ENCODE measurements around the gene ZNF586.
"Not testable (repeated sequence)": the region's sequence is repeated elsewhere in the genome, so short reads cannot be mapped to it uniquely, and the experiment has no call there.

- TF ChIP-seq, protein P1, sequence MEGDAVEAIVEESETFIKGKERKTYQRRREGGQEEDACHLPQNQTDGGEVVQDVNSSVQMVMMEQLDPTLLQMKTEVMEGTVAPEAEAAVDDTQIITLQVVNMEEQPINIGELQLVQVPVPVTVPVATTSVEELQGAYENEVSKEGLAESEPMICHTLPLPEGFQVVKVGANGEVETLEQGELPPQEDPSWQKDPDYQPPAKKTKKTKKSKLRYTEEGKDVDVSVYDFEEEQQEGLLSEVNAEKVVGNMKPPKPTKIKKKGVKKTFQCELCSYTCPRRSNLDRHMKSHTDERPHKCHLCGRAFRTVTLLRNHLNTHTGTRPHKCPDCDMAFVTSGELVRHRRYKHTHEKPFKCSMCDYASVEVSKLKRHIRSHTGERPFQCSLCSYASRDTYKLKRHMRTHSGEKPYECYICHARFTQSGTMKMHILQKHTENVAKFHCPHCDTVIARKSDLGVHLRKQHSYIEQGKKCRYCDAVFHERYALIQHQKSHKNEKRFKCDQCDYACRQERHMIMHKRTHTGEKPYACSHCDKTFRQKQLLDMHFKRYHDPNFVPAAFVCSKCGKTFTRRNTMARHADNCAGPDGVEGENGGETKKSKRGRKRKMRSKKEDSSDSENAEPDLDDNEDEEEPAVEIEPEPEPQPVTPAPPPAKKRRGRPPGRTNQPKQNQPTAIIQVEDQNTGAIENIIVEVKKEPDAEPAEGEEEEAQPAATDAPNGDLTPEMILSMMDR (IDR thresholded peaks at IDR 0.05): not testable (repeated sequence)
- TF ChIP-seq POLR2A (IDR thresholded peaks at IDR 0.05): not testable (repeated sequence)
Measured at GRCh38 chr19:57823608-57824007, 54.1 kb downstream of the ZNF586 start.

All from uterus (tissue), 2 donors.